ENCODE measurements around the gene DNAJC8. TPM values are rescaled to one million over a fixed set of nuclear protein-coding genes. Genes with fewer than 3 reads are reported as not detected.

DNAJC8 gene
- total and polyA plus RNA-seq, 2 of the 8 experiments (the other 6 are each of a cell fraction or from before 2014, with no cell fraction given) = 116 to 134 TPM

DNA sequence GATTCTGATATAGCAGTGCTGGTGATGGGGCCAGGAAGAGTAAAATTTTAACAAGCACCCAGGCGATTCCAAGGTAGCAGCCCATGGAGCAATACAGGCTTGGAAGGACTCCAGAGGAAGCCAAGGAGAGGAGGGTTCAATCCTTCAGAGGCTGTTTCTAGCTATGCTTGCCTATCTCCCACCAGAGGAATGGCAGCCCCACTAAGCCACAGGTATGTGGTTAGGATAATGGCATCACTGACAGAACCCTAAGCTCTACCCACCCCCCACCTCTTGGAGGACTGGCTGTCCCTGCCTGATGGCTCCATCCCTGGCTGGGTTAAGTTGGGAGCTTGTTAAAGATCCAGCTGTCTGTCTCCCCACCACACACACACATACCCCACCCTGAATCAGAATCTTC is 37.0 kb downstream of the DNAJC8 start:
- H3K14ac ChIP-seq (ENCODE audit: insufficient read length) = no peak overlapping the region
- WGBS, 2 experiments (ENCODE audit: extremely low coverage in 1 of 2, insufficient coverage in 1 of 2, insufficient read length in 1 of 2, insufficient replicate concordance in 2 of 2, low coverage in 1 of 2, low lambda C conversion rate in 2 of 2, missing lambda C conversion rate in 1 of 2) = 86% methylated on average over 1 of the region's 1 CpG; no CpG with 5 or more reads in 1 of the 2 experiments
- no peaks in the 10 kb centered on the region for H3K27me3 ChIP-seq (replicated peaks in 1 of 4; ENCODE audit: control insufficient read depth in 3 of 4, extremely low read depth in 1 of 4, insufficient read depth in 3 of 4, low read length in 3 of 4)
- ChIA-PET POLR2A (ENCODE audit: partially characterized antibody) (interaction anchor here (0.6 to 2.1 kb wide), 5 partner anchors 42 to 236 kb away, joined by 3 to 6 read pairs (median 3); partner anchors contain the start of genes EYA3 and XKR8), CTCF (ENCODE audit: partially characterized antibody) (interaction anchor here (0.6 to 2.8 kb wide), 11 partner anchors 8 to 164 kb away, joined by 3 to 17 read pairs (median 4); no protein-coding TSS in a partner anchor)
- no peak overlapping the region for H3K23ac ChIP-seq (ENCODE audit: insufficient read length)
- TF ChIP-seq POLR2A (IDR thresholded peaks at IDR 0.05; ENCODE audit: control extremely low read depth in 1 of 2, low read depth in 2 of 2, low read length in 2 of 2) (no peak), SUZ12 (IDR thresholded peaks at IDR 0.05; ENCODE audit: low read length) (no peak), NANOG (IDR thresholded peaks at IDR 0.05; ENCODE audit: insufficient read depth, low read depth, low read length, poor library complexity, severe bottlenecking) (no peak), MAFK (IDR thresholded peaks at IDR 0.05; ENCODE audit: low read depth, low read length) (no peak)
- H4K8ac ChIP-seq (ENCODE audit: extremely low read depth, insufficient read depth, low read length) = no peak overlapping the region; the same call in 1 of the 2 replicates
- no peak overlapping the region for H2BK12ac ChIP-seq (ENCODE audit: low read depth, low read length)
- H3K4me1 ChIP-seq (replicated peaks in 1 of 4; ENCODE audit: control insufficient read depth in 3 of 4, insufficient read depth in 4 of 4, low read length in 3 of 4) = peaks cover 11 to 34% (median 22%) of the 10 kb centered on the region in 4 experiments
- H2BK20ac ChIP-seq (ENCODE audit: low read length) = no peak overlapping the region
- no peak overlapping the region for H2AFZ ChIP-seq (ENCODE audit: low read length)
- peak overlapping the region; percentile 18 for H4K91ac ChIP-seq (replicated peaks; ENCODE audit: insufficient read length, low read length)
- no peak overlapping the region for H3K9ac ChIP-seq (replicated peaks in 1 of 4; ENCODE audit: extremely low read depth in 1 of 4, low read depth in 3 of 4, low read length in 3 of 4)
- H3K79me2 ChIP-seq (ENCODE audit: control insufficient read depth in 1 of 2, insufficient read depth in 2 of 2, low read length in 2 of 2) = no peaks in the 10 kb centered on the region
- H4K20me1 ChIP-seq (replicated peaks in 1 of 2; ENCODE audit: control insufficient read depth in 1 of 2, insufficient read depth in 2 of 2, low read length in 2 of 2) = no peaks in the 10 kb centered on the region
- FAIRE-seq (no peak), DNase-seq (ENCODE audit: low read depth in 1 of 2, low spot score in 2 of 2) (no peak)
- H2BK5ac ChIP-seq (ENCODE audit: low read depth, low read length) = peak overlapping the region; percentile 64
- no peak overlapping the region for H2BK15ac ChIP-seq (ENCODE audit: low read length)
- H3K79me1 ChIP-seq (ENCODE audit: low read depth, low read length) = no peaks in the 10 kb centered on the region; the same call in 1 of the 2 replicates
- H3K4me2 ChIP-seq (ENCODE audit: insufficient read depth in 1 of 2, low read depth in 2 of 2, low read length in 2 of 2) = peak overlapping the region; percentile 12 to 22; a peak in 3 of 4 replicates
- no peak overlapping the region for H3K18ac ChIP-seq (ENCODE audit: extremely low read depth, low read length)
- no peaks in the 10 kb centered on the region for H3K9me3 ChIP-seq (ENCODE audit: insufficient read depth in 2 of 2, low read depth in 1 of 2, low read length in 1 of 2)
- peak overlapping the region; percentile 47; the same call in 1 of the 2 replicates for H2AK5ac ChIP-seq (ENCODE audit: low read depth, low read length)
- H3K27ac ChIP-seq (ENCODE audit: low read depth, low read length) = no peak overlapping the region
- H3K4ac ChIP-seq (replicated peaks; ENCODE audit: insufficient read length, low read depth, low read length) = no peak overlapping the region
- peaks cover 5% of the 10 kb centered on the region; the same call in 1 of the 2 replicates for H3K23me2 ChIP-seq (ENCODE audit: low read depth, low read length)
- H3K56ac ChIP-seq (replicated peaks; ENCODE audit: insufficient read length, low read depth, low read length) = no peak overlapping the region
- H2BK120ac ChIP-seq (replicated peaks; ENCODE audit: low read depth, low read length) = no peak overlapping the region
- peaks cover 8 to 21% (median 15%) of the 10 kb centered on the region in 4 experiments; a peak in 7 of 8 replicates for H3K36me3 ChIP-seq (ENCODE audit: control insufficient read depth in 2 of 4, insufficient read depth in 4 of 4, low read length in 3 of 4)
- no peak overlapping the region for H4K5ac ChIP-seq (ENCODE audit: insufficient read length, low read depth, low read length)
- H3K4me3 ChIP-seq (ENCODE audit: extremely low read depth in 1 of 4, insufficient read depth in 2 of 4, low read depth in 3 of 4, low read length in 4 of 4) = no peak overlapping the region
